OCI-LY1 (cell line): ENCODE data around the gene GOLGA2.

ENCODE experiments used
- H2AFZ ChIP-seq: fragments of 200-600 bp; sonication (generic), shearing (Covaris generic); 2 replicates; pipeline ENCODE4 v1.6.0; 2014; ENCODE audit warnings: antibody characterized with exemption, mild to moderate bottlenecking, low read length
- H3F3A ChIP-seq: fragments of 200-600 bp; sonication (generic), shearing (Covaris generic); 2 replicates; pipeline ENCODE4 v1.6.0; 2014; ENCODE audit warnings: mild to moderate bottlenecking, antibody characterized with exemption, low read length, moderate library complexity; ENCODE audit not compliant: insufficient read depth
- H3K27ac ChIP-seq: fragments of 200-600 bp; sonication (generic); 2 replicates; pipeline ENCODE4 v1.5.1; 2014; ENCODE audit warnings: low read length, mixed run types, mild to moderate bottlenecking, low read depth; ENCODE audit not compliant: poor library complexity, severe bottlenecking
- H3K27me3 ChIP-seq: fragments of 200-600 bp; sonication (generic); 2 replicates; pipeline ENCODE4 v1.6.0; 2014; ENCODE audit warnings: antibody characterized with exemption, mild to moderate bottlenecking, low read length, moderate library complexity; ENCODE audit not compliant: insufficient read depth
- H3K36me3 ChIP-seq: fragments of 200-600 bp; sonication (generic); 2 replicates; pipeline ENCODE4 v1.6.1; 2014; ENCODE audit warnings: mild to moderate bottlenecking, antibody characterized with exemption, low read length, moderate library complexity, mixed read lengths; ENCODE audit not compliant: insufficient read depth
- H3K4me1 ChIP-seq: fragments of 200-600 bp; sonication (generic); 2 replicates; pipeline ENCODE4 v1.5.1; 2014; ENCODE audit warnings: mild to moderate bottlenecking, low read length, moderate library complexity; ENCODE audit not compliant: insufficient read depth, severe bottlenecking
- H3K4me2 ChIP-seq: fragments of 200-600 bp; sonication (generic), shearing (Covaris generic); 2 replicates; pipeline ENCODE4 v1.6.1; 2014; ENCODE audit warnings: low read length
- H3K4me3 ChIP-seq: fragments of 200-600 bp; sonication (generic); 2 replicates; pipeline ENCODE4 v1.5.1; 2014; ENCODE audit warnings: low read length, low read depth, mild to moderate bottlenecking, mixed read lengths; ENCODE audit not compliant: poor library complexity, severe bottlenecking
- H3K79me2 ChIP-seq: fragments of 200-600 bp; shearing (Covaris generic); 2 replicates; pipeline ENCODE4 v1.6.1; 2016; ENCODE audit warnings: mixed run types, low read length, mixed read lengths; ENCODE audit not compliant: insufficient read depth
- H3K9ac ChIP-seq: fragments of 200-600 bp; sonication (generic), shearing (Covaris generic); 2 replicates; pipeline ENCODE4 v1.6.1; 2014; ENCODE audit warnings: mild to moderate bottlenecking, low read length, mixed read lengths
- H3K9me2 ChIP-seq: fragments of 200-600 bp; sonication (generic), shearing (Covaris generic); 2 replicates; pipeline ENCODE4 v1.6.1; 2014; ENCODE audit warnings: low read depth, mild to moderate bottlenecking, low read length, mixed read lengths
- H3K9me3 ChIP-seq: fragments of 200-600 bp; shearing (Covaris generic); 2 replicates; pipeline ENCODE4 v1.6.1; 2014; ENCODE audit warnings: low read length, mixed read lengths
- H4K20me1 ChIP-seq: fragments of 200-600 bp; sonication (generic), shearing (Covaris generic); 2 replicates; pipeline ENCODE4 v1.6.0; 2016; ENCODE audit warnings: mild to moderate bottlenecking, low read length; ENCODE audit not compliant: insufficient read depth
- EZH2 ChIP-seq: fragments of 200-600 bp; sonication (generic), shearing (Covaris generic); IDR thresholded peaks from 2 replicates; pipeline ENCODE4 v1.8.0; 2017; ENCODE audit warnings: borderline replicate concordance, mixed run types, mild to moderate bottlenecking, antibody characterized with exemption, low read length, moderate library complexity, mixed read lengths
- TF ChIP-seq, protein P1 (sequence below): fragments of 200-600 bp; sonication (generic), shearing (Covaris generic); IDR thresholded peaks from 2 replicates; pipeline ENCODE4 v1.5.1; 2017; ENCODE audit warnings: mild to moderate bottlenecking, antibody characterized with exemption, low read length, moderate library complexity, mixed read lengths

GOLGA2 gene

GRCh38 chr9:128298535-128299482 lies 23.0 kb upstream of the GOLGA2 start:
- H3K4me3 ChIP-seq: no peak overlapping the region
- peaks cover 10% of the 10 kb centered on the region for H3K4me1 ChIP-seq
- no peaks in the 10 kb centered on the region for H3K9me3 ChIP-seq
- no peaks in the 10 kb centered on the region for H3F3A ChIP-seq
- H3K27me3 ChIP-seq: no peaks in the 10 kb centered on the region
- H3K4me2 ChIP-seq: no peak overlapping the region
- no peaks in the 10 kb centered on the region for H3K79me2 ChIP-seq
- H3K27ac ChIP-seq: no peak overlapping the region
- H4K20me1 ChIP-seq: no peaks in the 10 kb centered on the region
- H3K9ac ChIP-seq: no peak overlapping the region
- H3K36me3 ChIP-seq: no peaks in the 10 kb centered on the region
- H3K9me2 ChIP-seq: no peaks in the 10 kb centered on the region
- H2AFZ ChIP-seq: no peak overlapping the region
- TF ChIP-seq, protein P1, sequence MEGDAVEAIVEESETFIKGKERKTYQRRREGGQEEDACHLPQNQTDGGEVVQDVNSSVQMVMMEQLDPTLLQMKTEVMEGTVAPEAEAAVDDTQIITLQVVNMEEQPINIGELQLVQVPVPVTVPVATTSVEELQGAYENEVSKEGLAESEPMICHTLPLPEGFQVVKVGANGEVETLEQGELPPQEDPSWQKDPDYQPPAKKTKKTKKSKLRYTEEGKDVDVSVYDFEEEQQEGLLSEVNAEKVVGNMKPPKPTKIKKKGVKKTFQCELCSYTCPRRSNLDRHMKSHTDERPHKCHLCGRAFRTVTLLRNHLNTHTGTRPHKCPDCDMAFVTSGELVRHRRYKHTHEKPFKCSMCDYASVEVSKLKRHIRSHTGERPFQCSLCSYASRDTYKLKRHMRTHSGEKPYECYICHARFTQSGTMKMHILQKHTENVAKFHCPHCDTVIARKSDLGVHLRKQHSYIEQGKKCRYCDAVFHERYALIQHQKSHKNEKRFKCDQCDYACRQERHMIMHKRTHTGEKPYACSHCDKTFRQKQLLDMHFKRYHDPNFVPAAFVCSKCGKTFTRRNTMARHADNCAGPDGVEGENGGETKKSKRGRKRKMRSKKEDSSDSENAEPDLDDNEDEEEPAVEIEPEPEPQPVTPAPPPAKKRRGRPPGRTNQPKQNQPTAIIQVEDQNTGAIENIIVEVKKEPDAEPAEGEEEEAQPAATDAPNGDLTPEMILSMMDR: no peak
- no peak for TF ChIP-seq EZH2

GRCh38 chr9:128297221-128297773 lies 21.5 kb upstream of the GOLGA2 start:
- Histone ChIP-seq H3F3A (no peaks in the 10 kb centered on the region), H3K36me3 (no peaks in the 10 kb centered on the region), H4K20me1 (no peaks in the 10 kb centered on the region), H3K27ac (no peak overlapping the region), H3K4me2 (no peak overlapping the region), H3K4me1 (peaks cover 10% of the 10 kb centered on the region), H3K4me3 (no peak overlapping the region), H3K9me3 (no peaks in the 10 kb centered on the region), H3K27me3 (no peaks in the 10 kb centered on the region), H3K79me2 (no peaks in the 10 kb centered on the region), H2AFZ (no peak overlapping the region), H3K9me2 (no peaks in the 10 kb centered on the region), H3K9ac (no peak overlapping the region)
- TF ChIP-seq EZH2: no peak
- TF ChIP-seq, protein P1: no peak

DNA sequence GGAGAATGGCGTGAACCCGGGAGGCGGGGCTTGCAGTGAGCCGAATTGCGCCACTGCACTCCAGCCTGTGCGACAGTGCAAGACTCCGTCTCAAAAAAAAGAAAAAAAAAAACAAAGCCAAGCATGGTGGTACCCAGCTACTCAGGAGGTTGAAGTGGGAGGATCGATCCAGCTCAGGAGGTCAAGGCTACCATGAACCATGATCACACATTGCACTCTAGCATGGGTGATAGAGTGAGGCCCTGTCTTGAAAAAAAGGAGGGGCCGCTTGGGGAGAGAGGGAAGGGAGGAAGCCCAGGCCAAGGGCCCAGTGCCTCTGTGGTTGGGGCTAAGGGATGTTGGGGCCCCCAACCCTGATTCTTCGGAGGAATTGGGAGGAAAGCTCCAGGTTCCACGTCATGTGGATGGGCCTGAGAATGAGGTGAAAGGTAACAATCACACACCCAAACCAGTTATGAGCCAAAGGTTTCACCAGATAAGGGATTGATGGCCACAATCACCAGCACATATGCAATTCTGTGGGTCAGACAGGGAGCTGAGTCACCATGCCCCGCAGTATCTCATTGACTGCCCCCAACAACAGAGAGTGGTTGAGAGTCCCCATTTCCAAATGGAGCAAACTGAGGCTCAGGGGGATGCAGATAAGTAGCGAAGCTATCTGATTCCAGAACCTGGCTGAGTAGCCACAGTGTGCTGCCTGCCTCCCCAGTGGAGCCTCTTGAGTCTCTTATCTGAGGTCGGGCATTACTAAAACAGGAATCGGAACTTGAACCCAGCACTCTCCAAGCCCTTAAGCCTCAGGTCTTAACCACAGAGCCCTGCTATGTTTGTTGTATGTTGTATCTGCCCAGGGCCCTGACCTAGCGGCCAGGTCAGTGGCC lies 20.8 kb upstream of the GOLGA2 start:
- Histone ChIP-seq H4K20me1 (no peaks in the 10 kb centered on the region), H3K9ac (no peak overlapping the region), H3K36me3 (no peaks in the 10 kb centered on the region), H2AFZ (no peak overlapping the region), H3K27me3 (no peaks in the 10 kb centered on the region), H3K9me2 (no peaks in the 10 kb centered on the region), H3K27ac (no peak overlapping the region), H3K4me1 (peaks cover 10% of the 10 kb centered on the region), H3F3A (no peaks in the 10 kb centered on the region), H3K9me3 (no peaks in the 10 kb centered on the region), H3K4me2 (no peak overlapping the region), H3K79me2 (no peaks in the 10 kb centered on the region), H3K4me3 (no peak overlapping the region)
- TF ChIP-seq, protein P1: no peak
- TF ChIP-seq EZH2: no peak
